CD4-positive, alpha-beta T cell (primary cell): Measurements from ENCODE around the gene MEAK7. TPM values are rescaled to one million over a fixed set of nuclear protein-coding genes. Genes with fewer than 3 reads are reported as not detected.

Source experiments
- ATAC-seq: fragments of 200-7000 bp; cut with Tn5 transposase; one replicate; pipeline ENCODE4 v1.10.0; 2022; ENCODE audit warnings: mild to moderate bottlenecking; ENCODE audit not compliant: poor library complexity
- CTCF ChIA-PET: fragments of 350-600 bp; sonication (Branson Sonifier 250); formaldehyde crosslinking; loops from one replicate; lab custom pipeline; 2021; ENCODE audit warnings: antibody characterized with exemption, inconsistent platforms; lab: Charles Lee
- POLR2A ChIA-PET: fragments of 350-600 bp; sonication (Branson Sonifier 250); formaldehyde crosslinking; loops from one replicate; lab custom pipeline; 2021; ENCODE audit warnings: antibody characterized with exemption, inconsistent platforms; lab: Charles Lee
- DNase-seq, 14 experiments: peaks; one replicate each; pipeline ENCODE4 v3.0.0-alpha.2; 2013 to 2020; ENCODE audit warnings: mixed read lengths in 2 of 14
- H3K27ac ChIP-seq, 2 donors: one replicate each; pipeline versions ENCODE4 v1.5.1 to v1.7.0; 2013; ENCODE audit warnings: low read length in 2 of 2, low read depth in 1 of 2, mild to moderate bottlenecking in 1 of 2
- H3K27me3 ChIP-seq, 2 experiments: 1 replicate in 1 of 2; 2 replicates in 1 of 2; pipeline versions ENCODE4 v1.6.1 to v1.7.0; 2013; ENCODE audit warnings: low read length in 2 of 2, control low read depth in 1 of 2, mild to moderate bottlenecking in 1 of 2, moderate library complexity in 1 of 2; ENCODE audit not compliant: insufficient read depth in 2 of 2, control insufficient read depth in 1 of 2
- H3K36me3 ChIP-seq: one replicate; pipeline ENCODE4 v1.6.1; 2013; ENCODE audit warnings: low read length, control low read depth; ENCODE audit not compliant: insufficient read depth
- H3K4me1 ChIP-seq: one replicate; pipeline ENCODE4 v1.6.1; 2013; ENCODE audit warnings: low read length, control low read depth; ENCODE audit not compliant: insufficient read depth
- H3K4me3 ChIP-seq: one replicate; pipeline ENCODE4 v1.5.1; 2013; ENCODE audit warnings: mild to moderate bottlenecking, low read length, moderate library complexity
- H3K9me3 ChIP-seq, 2 experiments: 1 replicate in 1 of 2; 2 replicates in 1 of 2; pipeline versions ENCODE4 v1.6.1 to v1.7.0; 2013; ENCODE audit warnings: low read length in 2 of 2, mild to moderate bottlenecking in 2 of 2, control low read depth in 1 of 2, moderate library complexity in 1 of 2; ENCODE audit not compliant: control insufficient read depth in 1 of 2, insufficient read depth in 1 of 2
- H3K27ac Mint-ChIP-seq: one replicate; pipeline ENCODE4 v1.8.0; 2020; ENCODE audit warnings: mixed read lengths
- H3K27me3 Mint-ChIP-seq: one replicate; pipeline ENCODE4 v1.8.0; 2021; ENCODE audit warnings: mixed read lengths
- H3K36me3 Mint-ChIP-seq: one replicate; pipeline ENCODE4 v1.8.0; 2021; ENCODE audit warnings: low read depth, mixed read lengths
- H3K4me1 Mint-ChIP-seq: one replicate; pipeline ENCODE4 v1.8.0; 2021; ENCODE audit warnings: low read depth, mixed read lengths
- H3K4me3 Mint-ChIP-seq: one replicate; pipeline ENCODE4 v1.8.0; 2020; ENCODE audit warnings: mild to moderate bottlenecking, mixed read lengths
- H3K9me3 Mint-ChIP-seq: one replicate; pipeline ENCODE4 v1.8.0; 2020; ENCODE audit warnings: mixed read lengths
- CTCF ChIP-seq: fragments of 200-600 bp; IDR thresholded peaks from one replicate; pipeline ENCODE4 v1.8.0; 2022; ENCODE audit warnings: antibody characterized with exemption, mild to moderate bottlenecking
- intact Hi-C, 2 experiments: fragments of 100-400 bp; cut with DNase I in 1 of 2; cut with micrococcal nuclease in 1 of 2; formaldehyde crosslinking; loops; one replicate each; pipeline versions ENCODE4 v1.15.1 to v1.9.0; 2023 to 2025; cut with DNase I, micrococcal nuclease
- total RNA-seq, 174 experiments: library from RNA in 2 of 174; stranded (reverse) in 2 of 174; gene quantifications; one replicate each; pipeline ENCODE4 v1.2.3 and lab custom pipeline; 2021 to 2026

Gene MEAK7
- total RNA-seq, 2 experiments from 2014 or later: 1.9 to 3.7 TPM

GRCh38 chr16:84476401-84476800 lies 28.1 kb downstream of the MEAK7 start:
- intact Hi-C loops: no loop called here
- ChIA-PET CTCF (no interaction called here), POLR2A (no interaction called here)
- peaks cover 24% of the 10 kb centered on the region for H3K36me3 Mint-ChIP-seq
- Histone ChIP-seq H3K27me3 (no peaks in the 10 kb centered on the region), H3K4me3 (no peak overlapping the region), H3K36me3 (peaks cover 15% of the 10 kb centered on the region), H3K4me1 (no peaks in the 10 kb centered on the region), H3K27ac (no peak overlapping the region), H3K9me3 (peaks cover 4 to 7% of the 10 kb centered on the region in 2 experiments)
- no peaks in the 10 kb centered on the region for H3K27me3 Mint-ChIP-seq
- no peak overlapping the region for H3K27ac Mint-ChIP-seq
- ATAC-seq (no peak), DNase-seq (no peak)
- TF ChIP-seq CTCF: no peak
- peaks cover 2% of the 10 kb centered on the region for H3K9me3 Mint-ChIP-seq
- H3K4me1 Mint-ChIP-seq: no peaks in the 10 kb centered on the region
- H3K4me3 Mint-ChIP-seq: no peak overlapping the region

- Histone ChIP-seq H3K27ac (no peak overlapping the region), H3K4me3 (no peak overlapping the region), H3K9me3 (peaks cover 4 to 11% of the 10 kb centered on the region in 2 experiments), H3K4me1 (no peaks in the 10 kb centered on the region), H3K27me3 (no peaks in the 10 kb centered on the region), H3K36me3 (peaks cover 14% of the 10 kb centered on the region)
- no peak for ATAC-seq
- ChIA-PET POLR2A (no interaction called here), CTCF (interaction anchor here (0.6 kb wide), 1 partner anchor 398 kb away, joined by 3 read pairs; no protein-coding TSS in a partner anchor)
- no peaks in the 10 kb centered on the region for H3K4me1 Mint-ChIP-seq
- no peak for DNase-seq
- peaks cover 24% of the 10 kb centered on the region for H3K36me3 Mint-ChIP-seq
- no peaks in the 10 kb centered on the region for H3K27me3 Mint-ChIP-seq
- no peak overlapping the region for H3K27ac Mint-ChIP-seq
- no peak overlapping the region for H3K4me3 Mint-ChIP-seq
- H3K9me3 Mint-ChIP-seq: peaks cover 2% of the 10 kb centered on the region
- no peak for TF ChIP-seq CTCF
- intact Hi-C loops: no loop called here
Measured at GRCh38 chr16:84475643-84476240, 28.7 kb downstream of the MEAK7 start.

- Histone ChIP-seq H3K36me3 (peaks cover 7% of the 10 kb centered on the region), H3K27ac (no peak overlapping the region), H3K9me3 (peaks cover 14 to 15% of the 10 kb centered on the region in 2 experiments), H3K4me1 (no peaks in the 10 kb centered on the region), H3K27me3 (no peaks in the 10 kb centered on the region), H3K4me3 (no peak overlapping the region)
- H3K27ac Mint-ChIP-seq: no peak overlapping the region
- peaks cover 32% of the 10 kb centered on the region for H3K36me3 Mint-ChIP-seq
- CTCF ChIA-PET: no interaction called here
- no peak for TF ChIP-seq CTCF
- no peaks in the 10 kb centered on the region for H3K27me3 Mint-ChIP-seq
- no peak for DNase-seq
- H3K4me3 Mint-ChIP-seq: no peak overlapping the region
- no peaks in the 10 kb centered on the region for H3K4me1 Mint-ChIP-seq
- no peak for ATAC-seq
- H3K9me3 Mint-ChIP-seq: peaks cover 8% of the 10 kb centered on the region
- intact Hi-C loops: no loop called here
- POLR2A ChIA-PET: no interaction called here
Measured at GRCh38 chr16:84471966-84472365, 32.5 kb downstream of the MEAK7 start.
